Measurements from ENCODE around the gene BPNT1.
A peak's percentile ranks its signal among the peaks of the same experiment; 100 is the strongest.

Gene BPNT1

GRCh38 chr1:220089650-220090556 lies at the start of gene BPNT1:
Gene BPNT1 (minus strand): TSS chr1:220089788. CDS start chr1:220079846, 9,942 bp downstream.
- H3K4me3 ChIP-seq (ENCODE audit: low read depth, low read length) = peak within 1 kb of the TSS; percentile 77
- POLR2A ChIA-PET = no interaction called here

GRCh38 chr1:220137019-220137786 lies 47.6 kb upstream of the BPNT1 start:
- DNase-seq (ENCODE audit: low read depth, low spot score) = no peak
- TF ChIP-seq CTCF (IDR thresholded peaks at IDR 0.05; ENCODE audit: insufficient read depth, low read length, missing control alignments) = no peak
- ChIA-PET CTCF (interaction anchor here (1.2 kb wide), 1 partner anchor 26 kb away, joined by 3 read pairs; no protein-coding TSS in a partner anchor), POLR2A (no interaction called here)
- H3K4me3 ChIP-seq (ENCODE audit: low read depth, low read length) = no peak overlapping the region

More at GRCh38 chr1:220089650-220090556, at the start of gene BPNT1:
- DNase-seq (ENCODE audit: low read depth, low spot score) = peak; percentile 59
- CTCF ChIA-PET = interaction anchor here (0.9 to 1.5 kb wide), 4 partner anchors 10 to 99 kb away, joined by 4 read pairs; no protein-coding TSS in a partner anchor
- no peak for TF ChIP-seq CTCF (IDR thresholded peaks at IDR 0.05; ENCODE audit: insufficient read depth, low read length, missing control alignments)

- TF ChIP-seq CTCF (IDR thresholded peaks at IDR 0.05; ENCODE audit: insufficient read depth, low read length, missing control alignments) = no peak
- CTCF ChIA-PET = interaction anchor here (1.3 kb wide), 1 partner anchor 23 kb away, joined by 3 read pairs; no protein-coding TSS in a partner anchor
- H3K4me3 ChIP-seq (ENCODE audit: low read depth, low read length) = no peak overlapping the region
- DNase-seq (ENCODE audit: low read depth, low spot score) = no peak
- POLR2A ChIA-PET = no interaction called here
These were observed 46.2 kb upstream of the BPNT1 start for GRCh38 chr1:220135755-220136154.

GRCh38 chr1:220129479-220130210 lies 40.1 kb upstream of the BPNT1 start:
- DNase-seq (ENCODE audit: low read depth, low spot score) = no peak
- POLR2A ChIA-PET = no interaction called here
- H3K4me3 ChIP-seq (ENCODE audit: low read depth, low read length) = no peak overlapping the region
- no peak for TF ChIP-seq CTCF (IDR thresholded peaks at IDR 0.05; ENCODE audit: insufficient read depth, low read length, missing control alignments)
- CTCF ChIA-PET = no interaction called here

GRCh38 chr1:220127076-220127475 lies 37.5 kb upstream of the BPNT1 start:
- no peak for DNase-seq (ENCODE audit: low read depth, low spot score)
- no peak overlapping the region for H3K4me3 ChIP-seq (ENCODE audit: low read depth, low read length)
- CTCF ChIA-PET = no interaction called here
- POLR2A ChIA-PET = no interaction called here
- TF ChIP-seq CTCF (IDR thresholded peaks at IDR 0.05; ENCODE audit: insufficient read depth, low read length, missing control alignments) = no peak

All from AG04449 (cell line).